Neural crest cell (in vitro differentiated cells): ENCODE measurements around the gene BZW2. TPM values are rescaled to one million over a fixed set of nuclear protein-coding genes. Genes with fewer than 3 reads are reported as not detected.

Source experiments
- DNase-seq: peaks from one replicate; pipeline ENCODE4 v3.0.0; 2021; ENCODE audit warnings: low read depth, mixed read lengths, low spot score
- H3K27ac Mint-ChIP-seq: one replicate; pipeline ENCODE4 v1.8.0; 2021; ENCODE audit warnings: mild to moderate bottlenecking, mixed read lengths; ENCODE audit not compliant: unreplicated experiment
- H3K27me3 Mint-ChIP-seq: 2 replicates; pipeline ENCODE4 v1.8.0; 2021; ENCODE audit warnings: low read depth, mild to moderate bottlenecking, mixed read lengths
- H3K36me3 Mint-ChIP-seq: 2 replicates; pipeline ENCODE4 v1.8.0; 2021; ENCODE audit warnings: low read depth, mild to moderate bottlenecking, mixed read lengths
- H3K4me1 Mint-ChIP-seq: 2 replicates; pipeline ENCODE4 v1.8.0; 2021; ENCODE audit warnings: mixed read lengths
- H3K4me3 Mint-ChIP-seq: one replicate; pipeline ENCODE4 v1.8.0; 2021; ENCODE audit warnings: mild to moderate bottlenecking, mixed read lengths
- H3K9me3 Mint-ChIP-seq: 2 replicates; pipeline ENCODE4 v1.8.0; 2021; ENCODE audit warnings: mixed read lengths
- CTCF ChIP-seq: fragments of 200-600 bp; sonication (generic); conservative IDR thresholded peaks from 2 replicates; pipeline ENCODE4 v1.5.0; 2021; ENCODE audit warnings: antibody characterized with exemption, mild to moderate bottlenecking
- total RNA-seq: library from RNA; stranded (reverse); gene quantifications from 2 replicates; pipeline ENCODE4 v1.2.1, GENCODE V29; 2021

The BZW2 gene
- total RNA-seq, 1 donor from 2014 or later = 98.2 TPM

GRCh38 chr7:16646472-16647072 lies 591 bp downstream of the BZW2 start:
- H3K9me3 Mint-ChIP-seq = no peaks in the 10 kb centered on the region
- no peak overlapping the region for H3K27ac Mint-ChIP-seq
- no peak for DNase-seq
- no peaks in the 10 kb centered on the region for H3K27me3 Mint-ChIP-seq
- no peak for TF ChIP-seq CTCF
- no peaks in the 10 kb centered on the region for H3K36me3 Mint-ChIP-seq
- H3K4me3 Mint-ChIP-seq = peak overlapping the region; percentile 99
- peaks cover 55% of the 10 kb centered on the region for H3K4me1 Mint-ChIP-seq

GRCh38 chr7:16647435-16647960 lies 1.5 kb downstream of the BZW2 start:
- Mint-ChIP-seq H3K27ac (no peak overlapping the region), H3K27me3 (no peaks in the 10 kb centered on the region), H3K4me1 (peaks cover 57% of the 10 kb centered on the region), H3K4me3 (peak overlapping the region; percentile 92), H3K9me3 (no peaks in the 10 kb centered on the region), H3K36me3 (no peaks in the 10 kb centered on the region)
- TF ChIP-seq CTCF = no peak
- DNase-seq = no peak

- H3K36me3 Mint-ChIP-seq = no peaks in the 10 kb centered on the region
- no peak for TF ChIP-seq CTCF
- DNase-seq = no peak
- H3K4me1 Mint-ChIP-seq = peaks cover 57% of the 10 kb centered on the region
- H3K27me3 Mint-ChIP-seq = no peaks in the 10 kb centered on the region
- H3K4me3 Mint-ChIP-seq = peak overlapping the region; percentile 79
- no peaks in the 10 kb centered on the region for H3K9me3 Mint-ChIP-seq
- H3K27ac Mint-ChIP-seq = peak overlapping the region; percentile 3
Observed at GRCh38 chr7:16648551-16648950, 2.6 kb downstream of the BZW2 start.

- no peak for TF ChIP-seq CTCF
- Mint-ChIP-seq H3K27ac (no peak overlapping the region), H3K9me3 (no peaks in the 10 kb centered on the region), H3K4me1 (peaks cover 51% of the 10 kb centered on the region), H3K4me3 (peak overlapping the region; percentile 79), H3K36me3 (no peaks in the 10 kb centered on the region), H3K27me3 (no peaks in the 10 kb centered on the region)
- no peak for DNase-seq
Observed at GRCh38 chr7:16649196-16649595, 3.2 kb downstream of the BZW2 start.

- Mint-ChIP-seq H3K9me3 (no peaks in the 10 kb centered on the region), H3K27ac (no peak overlapping the region), H3K4me3 (no peak overlapping the region), H3K36me3 (no peaks in the 10 kb centered on the region), H3K4me1 (peaks cover 47% of the 10 kb centered on the region), H3K27me3 (no peaks in the 10 kb centered on the region)
- DNase-seq = no peak
- no peak for TF ChIP-seq CTCF
Observed at GRCh38 chr7:16650266-16650665, 4.3 kb downstream of the BZW2 start.
